Measurements from ENCODE around the gene IGLL5. TPM values are rescaled to one million over a fixed set of nuclear protein-coding genes. Genes with fewer than 3 reads are reported as not detected.

The IGLL5 gene
- total and polyA plus RNA-seq, 2 of the 13 experiments (the other 11 are each of a cell fraction or from before 2014, with no cell fraction given), result not detected

- TF ChIP-seq RAD21 (CRISPR knock-in tag; IDR thresholded peaks at IDR 0.05) (peak; percentile 69), ZNF530 (CRISPR knock-in tag; IDR thresholded peaks at IDR 0.05; ENCODE audit: low read depth) (no peak), ATAD3A (CRISPR knock-in tag; IDR thresholded peaks at IDR 0.05) (no peak), SCMH1 (CRISPR knock-in tag; IDR thresholded peaks at IDR 0.05; ENCODE audit: borderline replicate concordance) (no peak), ZNF710 (CRISPR knock-in tag; IDR thresholded peaks at IDR 0.05; ENCODE audit: borderline replicate concordance) (no peak), ZFP36L2 (CRISPR knock-in tag; IDR thresholded peaks at IDR 0.05) (no peak), ZNF367 (CRISPR knock-in tag; IDR thresholded peaks at IDR 0.05; ENCODE audit: borderline replicate concordance) (no peak), SP1 (IDR thresholded peaks at IDR 0.05) (no peak), SP1 (CRISPR knock-in tag; IDR thresholded peaks at IDR 0.05) (no peak), SMC3 (IDR thresholded peaks at IDR 0.05; ENCODE audit: low read length) (peak; percentile 58), SAFB2 (CRISPR knock-in tag; IDR thresholded peaks at IDR 0.05; ENCODE audit: borderline replicate concordance, low read depth) (no peak), ZNF850 (CRISPR knock-in tag; conservative IDR thresholded peaks at IDR 0.05) (no peak), ATF4 (CRISPR knock-in tag; IDR thresholded peaks at IDR 0.05) (no peak), ARID4A (CRISPR knock-in tag; IDR thresholded peaks at IDR 0.05; ENCODE audit: borderline replicate concordance) (no peak), ZKSCAN5 (CRISPR knock-in tag; IDR thresholded peaks at IDR 0.05) (no peak), ZNF562 (CRISPR knock-in tag; IDR thresholded peaks at IDR 0.05; ENCODE audit: borderline replicate concordance) (no peak)
These were observed 3.4 kb upstream of the IGLL5 start (continued) for GRCh38 chr22:22884010-22884887.
